Fibroblast of skin of right biceps (primary cell): ENCODE results near the gene ARHGAP4.

Source experiments
- DNase-seq: peaks from one replicate; pipeline ENCODE4 v3.0.0-alpha.2; 2013

ARHGAP4 gene

GRCh38 chrX:153864101-153864500, 62.0 kb downstream of the ARHGAP4 start:
- no peak for DNase-seq

- no peak for DNase-seq
Observed at GRCh38 chrX:153863251-153863991, 62.6 kb downstream of the ARHGAP4 start.

- no peak for DNase-seq
Observed at GRCh38 chrX:153862369-153863250, 63.5 kb downstream of the ARHGAP4 start.

- DNase-seq: no peak
Observed at GRCh38 chrX:153861733-153862310, 64.2 kb downstream of the ARHGAP4 start.

- no peak for DNase-seq
Observed at GRCh38 chrX:153861151-153861550, 64.9 kb downstream of the ARHGAP4 start.
